GM12878 (cell line): Measurements from ENCODE around the gene SLC9A8. TPM values are rescaled to one million over a fixed set of nuclear protein-coding genes. Genes with fewer than 3 reads are reported as not detected.

ENCODE experiments used
- ATAC-seq: fragments of 200-7000 bp; cut with Tn5 transposase; 3 replicates; pipeline ENCODE4 v1.9.1; 2020; ENCODE audit warnings: mild to moderate bottlenecking, moderate library complexity
- BruUV-seq: library from RNA; stranded (reverse); fragments of 400-500 nt; replicated peaks from 2 replicates; lab custom pipeline; 2021; lab: Mats Ljungman, UMichigan
- CTCF ChIA-PET: fragments of 300-600 bp; sonication (Branson Sonifier 250); formaldehyde crosslinking; extraction: SDS; loops from one replicate; lab custom pipeline; 2021; ENCODE audit warnings: inconsistent platforms; lab: Yijun Ruan, JAX
- POLR2A ChIA-PET: fragments of 350-600 bp; formaldehyde crosslinking; extraction: SDS; loops from one replicate; lab custom pipeline; 2021; ENCODE audit warnings: inconsistent platforms; lab: Charles Lee
- RAD21 ChIA-PET: fragments of 300-600 bp; sonication (Branson Sonifier 250); formaldehyde crosslinking; loops from one replicate; lab custom pipeline; 2023; ENCODE audit warnings: antibody characterized with exemption; ENCODE audit not compliant: unreplicated experiment; lab: Charles Lee
- SMC1A ChIA-PET: fragments of 300-600 bp; sonication (Branson Sonifier 250); formaldehyde crosslinking; loops from one replicate; lab custom pipeline; 2023; ENCODE audit not compliant: unreplicated experiment, uncharacterized antibody; lab: Charles Lee
- DNase-seq: peaks from one replicate; pipeline ENCODE4 v3.0.0-alpha.2; 2011; ENCODE audit warnings: low read depth, low spot score
- FAIRE-seq: peaks from 3 replicates; lab custom pipeline; 2011; peaks lifted over from hg19 to GRCh38; lab: Jason Lieb, UNC
- H2AFZ ChIP-seq: 2 replicates; pipeline ENCODE4 v1.6.0; 2011; ENCODE audit warnings: low read depth, low read length, control low read depth; ENCODE audit not compliant: control insufficient read depth
- H3K27ac ChIP-seq: 2 replicates; pipeline ENCODE4 v1.5.1; 2011; ENCODE audit warnings: control low read depth; ENCODE audit not compliant: control insufficient read depth, insufficient read depth
- H3K27me3 ChIP-seq, 2 experiments: replicated peaks in 1 of 2; 2 replicates each; pipeline versions ENCODE4 v1.6.0 to v1.6.1; 2011; ENCODE audit warnings: low read length in 1 of 2; ENCODE audit not compliant: control insufficient read depth in 2 of 2, insufficient read depth in 2 of 2
- H3K36me3 ChIP-seq, 2 experiments: 2 replicates each; pipeline ENCODE4 v1.5.1; 2011; ENCODE audit warnings: low read length in 1 of 2; ENCODE audit not compliant: control insufficient read depth in 2 of 2, insufficient read depth in 2 of 2
- H3K4me1 ChIP-seq: 2 replicates; pipeline ENCODE4 v1.6.1; 2011; ENCODE audit warnings: mild to moderate bottlenecking, low read length, moderate library complexity, mixed read lengths; ENCODE audit not compliant: control insufficient read depth, insufficient read depth
- H3K4me2 ChIP-seq: 2 replicates; pipeline ENCODE4 v1.6.0; 2011; ENCODE audit warnings: control low read depth; ENCODE audit not compliant: control insufficient read depth, insufficient read depth
- H3K4me3 ChIP-seq: fragments of 200-600 bp; sonication (generic); 2 replicates; pipeline ENCODE4 v1.5.1; 2016
- H3K79me2 ChIP-seq: 2 replicates; pipeline ENCODE4 v1.6.0; 2011; ENCODE audit warnings: low read length; ENCODE audit not compliant: control insufficient read depth, insufficient read depth
- H3K9ac ChIP-seq: 2 replicates; pipeline ENCODE4 v1.8.0; 2011; ENCODE audit warnings: low read length, control low read depth, mixed read lengths; ENCODE audit not compliant: control insufficient read depth, insufficient read depth
- H3K9me3 ChIP-seq: replicated peaks from 3 replicates; pipeline ENCODE4 v1.5.1; 2011; ENCODE audit warnings: mild to moderate bottlenecking, low read length; ENCODE audit not compliant: control insufficient read depth, insufficient read depth
- H4K20me1 ChIP-seq: 2 replicates; pipeline ENCODE4 v1.6.0; 2011; ENCODE audit not compliant: control insufficient read depth, insufficient read depth
- POLR2A ChIP-seq: IDR thresholded peaks from 2 replicates; pipeline ENCODE4 v1.6.1; 2011; ENCODE audit warnings: low read depth, mild to moderate bottlenecking, low read length
- RB1 ChIP-seq: fragments of 450-650 bp; formaldehyde crosslinking; IDR thresholded peaks from 2 replicates; pipeline ENCODE4 v1.6.1; 2017; ENCODE audit warnings: mild to moderate bottlenecking, borderline replicate concordance
- TCF3 ChIP-seq: IDR thresholded peaks from 2 replicates; pipeline ENCODE4 v1.6.1; 2012; ENCODE audit warnings: low read depth, mild to moderate bottlenecking, low read length, borderline replicate concordance; ENCODE audit not compliant: insufficient read depth
- ZNF274 ChIP-seq: IDR thresholded peaks from one replicate; pipeline ENCODE4 v1.8.0; 2011; ENCODE audit not compliant: insufficient read length, insufficient read depth
- WGBS: methylation state at CpG from one replicate; pipeline ENCODE4 v1.1.6; 2016; ENCODE audit warnings: low lambda C conversion rate; ENCODE audit not compliant: insufficient replicate concordance, insufficient coverage; ENCODE audit errors: missing lambda C conversion rate; 5-methylcytosine and 5-hydroxymethylcytosine counted together
- in situ Hi-C: fragments of 300-500 bp; cut with MboI; formaldehyde crosslinking; loops from 9 replicates; pipeline ENCODE4 v1.14.3; 2018; ENCODE audit warnings: mixed read lengths
- intact Hi-C: fragments of 100-400 bp; cut with micrococcal nuclease; formaldehyde crosslinking; loops from one replicate; pipeline ENCODE4 v1.14.2; 2022; ENCODE audit not compliant: unreplicated experiment
- polyA plus RNA-seq, 11 experiments: library from polyadenylated mRNA; depleted of rRNA in 4 of 11; unstranded in 6 of 11; stranded (reverse) in 5 of 11; fragments of >200 nt; fragmentation: Nextera tagmentation in 4 of 11; fragmentation: Illumina TruSeq in 1 of 11; extraction: Ambion mirVana in 4 of 11; extraction: Trizol in 1 of 11; gene quantifications; 1 replicate in 1 of 11; 2 replicates in 10 of 11; pipeline versions ENCODE4 v1.2.1 to v1.2.3, GENCODE V29; 2011 to 2016; ENCODE audit warnings: inconsistent platforms in 2 of 11, missing spikeins in 2 of 11, low read depth in 1 of 11
- total RNA-seq, 4 experiments: library from RNA; depleted of rRNA in 3 of 4; stranded (reverse); fragments of >200 nt in 3 of 4; fragmentation: Illumina TruSeq in 1 of 4; extraction: Trizol in 1 of 4; gene quantifications; 2 replicates each; pipeline versions ENCODE4 v1.2.1 to v1.2.3, GENCODE V29; 2013 to 2021

Gene SLC9A8
- total and polyA plus RNA-seq, 10 of the 15 experiments (the other 5 are each of a cell fraction or from before 2014, with no cell fraction given) = 0.40 to 15.5 (median 6.5) TPM

DNA sequence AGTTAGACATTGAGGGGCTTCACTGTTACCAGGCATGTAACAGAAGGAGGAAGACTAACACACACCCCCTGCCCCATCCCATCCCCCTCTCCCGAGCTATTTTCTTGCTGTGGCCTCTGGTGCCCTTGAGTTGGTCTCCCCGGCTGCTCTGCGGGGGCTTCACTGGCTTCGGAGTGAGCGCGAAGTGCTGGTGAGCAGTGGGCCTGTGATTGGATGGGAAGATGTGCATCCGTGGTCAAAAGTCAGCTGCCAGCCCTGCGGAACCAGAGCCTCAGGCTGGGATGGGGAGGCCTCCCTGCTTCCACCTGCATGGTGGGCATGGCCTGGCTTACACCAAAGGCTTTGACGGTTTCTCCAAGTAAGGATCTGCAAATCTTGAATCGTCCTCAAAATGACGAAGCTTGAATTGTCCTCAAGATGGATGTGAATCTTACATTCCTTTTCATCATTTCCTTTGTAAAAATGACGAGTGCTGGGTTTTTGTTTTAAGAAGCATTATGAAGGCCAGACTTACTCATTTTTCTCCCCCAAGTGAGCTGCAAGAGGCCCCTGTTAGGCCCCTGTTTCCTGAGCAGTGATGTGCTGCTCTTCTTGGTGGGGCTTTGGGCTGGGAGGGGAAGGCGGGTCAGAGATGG lies 79.0 kb downstream of the SLC9A8 start:
- ChIA-PET CTCF (interaction anchor here (0.9 to 1.7 kb wide), 4 partner anchors 46 to 350 kb away, joined by 3 to 6 read pairs (median 4); no protein-coding TSS in a partner anchor), RAD21 (interaction anchor here (1.1 kb wide), 1 partner anchor 350 kb away, joined by 3 read pairs; no protein-coding TSS in a partner anchor), SMC1A (no interaction called here), POLR2A (interaction anchor here (0.5 to 0.6 kb wide), 3 partner anchors 40 to 91 kb away, joined by 3 to 5 read pairs (median 3); no protein-coding TSS in a partner anchor)
- H2AFZ ChIP-seq = no peak overlapping the region
- H3K27me3 ChIP-seq = no peaks in the 10 kb centered on the region
- no TSS peak for BruUV-seq
- peaks cover 3 to 15% of the 10 kb centered on the region in 2 experiments; a peak in 3 of 4 replicates for H3K36me3 ChIP-seq
- H3K9me3 ChIP-seq = no peaks in the 10 kb centered on the region
- peaks cover 23% of the 10 kb centered on the region for H3K4me1 ChIP-seq
- in situ Hi-C loops = no loop called here
- no peak overlapping the region for H3K27ac ChIP-seq
- H3K4me2 ChIP-seq = no peak overlapping the region
- H4K20me1 ChIP-seq = no peaks in the 10 kb centered on the region
- TF ChIP-seq RB1 = no peak
- no peak for TF ChIP-seq TCF3
- H3K79me2 ChIP-seq = no peaks in the 10 kb centered on the region
- ATAC-seq (no peak), DNase-seq (no peak), FAIRE-seq (no peak)
- no peak overlapping the region for H3K4me3 ChIP-seq
- 87% methylated on average over 13 of the region's 13 CpGs for WGBS
- H3K9ac ChIP-seq = no peak overlapping the region
- intact Hi-C loops = no loop called here

- H3K36me3 ChIP-seq = peaks cover 3 to 11% of the 10 kb centered on the region in 2 experiments; a peak in 3 of 4 replicates
- FAIRE-seq (no peak), DNase-seq (no peak), ATAC-seq (no peak)
- H2AFZ ChIP-seq = no peak overlapping the region
- no peaks in the 10 kb centered on the region for H3K9me3 ChIP-seq
- no peaks in the 10 kb centered on the region for H4K20me1 ChIP-seq
- 48% methylated on average over 9 of the region's 9 CpGs for WGBS
- CTCF ChIA-PET = interaction anchor here (0.9 to 1.7 kb wide), 5 partner anchors 36 to 350 kb away, joined by 3 to 6 read pairs (median 3); no protein-coding TSS in a partner anchor
- no peaks in the 10 kb centered on the region for H3K27me3 ChIP-seq
- no TSS peak for BruUV-seq
- peaks cover 23% of the 10 kb centered on the region for H3K4me1 ChIP-seq
- TF ChIP-seq ZNF274 (no peak), POLR2A (peak; percentile 45; the same call in 1 of the 2 replicates)
- 0 out of 2 replicates have a peak overlapping the region, but pooled peaks have one; percentile 17 for H3K4me2 ChIP-seq
- no peak overlapping the region for H3K9ac ChIP-seq
- POLR2A ChIA-PET = interaction anchor here (0.5 to 1.0 kb wide), 2 partner anchors 51 to 172 kb away, joined by 5 to 6 read pairs; no protein-coding TSS in a partner anchor
- no peak overlapping the region for H3K4me3 ChIP-seq
- no peak overlapping the region for H3K27ac ChIP-seq
- SMC1A ChIA-PET = no interaction called here
- no peaks in the 10 kb centered on the region for H3K79me2 ChIP-seq
- RAD21 ChIA-PET = interaction anchor here (1.1 to 1.2 kb wide), 2 partner anchors 47 to 351 kb away, joined by 3 read pairs; no protein-coding TSS in a partner anchor
- in situ Hi-C loops (no loop called here), intact Hi-C loops (no loop called here)
Measured at GRCh38 chr20:49892260-49892659, 79.6 kb downstream of the SLC9A8 start.
